ENCODE measurements around the gene GRIPAP1. TPM values are rescaled to one million over a fixed set of nuclear protein-coding genes. Genes with fewer than 3 reads are reported as not detected.

Gene GRIPAP1
- total RNA-seq, 1 donor from 2014 or later, result 53.5 TPM

GRCh38 chrX:48968377-48968776 is 33.7 kb downstream of the GRIPAP1 start:
- DNase-seq (ENCODE audit: low spot score), result no peak
- no peak for ATAC-seq
- intact Hi-C loops (cut with DNase I), result no loop called here

GRCh38 chrX:48966796-48967579 is 35.1 kb downstream of the GRIPAP1 start:
- ATAC-seq (no peak), DNase-seq (ENCODE audit: low spot score) (no peak)
- intact Hi-C loops (cut with DNase I), result no loop called here

- DNase-seq (ENCODE audit: low spot score) (no peak), ATAC-seq (no peak)
- intact Hi-C loops (cut with DNase I), result no loop called here
Measured at GRCh38 chrX:48965959-48966358, 36.1 kb downstream of the GRIPAP1 start.

- intact Hi-C loops (cut with DNase I), result no loop called here
- no peak for ATAC-seq
Measured at GRCh38 chrX:48961585-48962091, 40.4 kb downstream of the GRIPAP1 start.

GRCh38 chrX:48960291-48960690 is 41.8 kb downstream of the GRIPAP1 start:
- intact Hi-C loops (cut with DNase I), result no loop called here
- no peak for ATAC-seq
- no peak for DNase-seq (ENCODE audit: low spot score)

More at GRCh38 chrX:48961585-48962091, 40.4 kb downstream of the GRIPAP1 start:
- no peak for DNase-seq (ENCODE audit: low spot score)

GRCh38 chrX:48958635-48959094 is 43.4 kb downstream of the GRIPAP1 start:
- intact Hi-C loops (cut with DNase I), result no loop called here
- no peak for DNase-seq (ENCODE audit: low spot score)
- ATAC-seq, result peak; percentile 2

- intact Hi-C loops (cut with DNase I), result no loop called here
- DNase-seq (ENCODE audit: low spot score) (peak; percentile 96), ATAC-seq (peak; percentile 96)
Measured at GRCh38 chrX:48957827-48958634, 44.0 kb downstream of the GRIPAP1 start.

GRCh38 chrX:48957477-48957826 is 44.6 kb downstream of the GRIPAP1 start, which contains the start of gene OTUD5:
Gene OTUD5, minus strand, starts transcription at chrX:48957607. Its CDS starts 37 bp downstream, at chrX:48957570.
- DNase-seq (ENCODE audit: low spot score), result peak; percentile 76
- intact Hi-C loops (cut with DNase I), result no loop called here
- no peak for ATAC-seq

- intact Hi-C loops (cut with DNase I), result no loop called here
- no peak for DNase-seq (ENCODE audit: low spot score)
- ATAC-seq, result no peak
Measured at GRCh38 chrX:48956728-48957414, 45.2 kb downstream of the GRIPAP1 start.

GRCh38 chrX:48948589-48948988 is 53.5 kb downstream of the GRIPAP1 start:
- intact Hi-C loops (cut with DNase I), result no loop called here
- ATAC-seq (no peak), DNase-seq (ENCODE audit: low spot score) (no peak)

- intact Hi-C loops (cut with DNase I), result no loop called here
- DNase-seq (ENCODE audit: low spot score) (peak; percentile 63), ATAC-seq (peak; percentile 74)
Measured at GRCh38 chrX:48945517-48946348, 56.3 kb downstream of the GRIPAP1 start.

GRCh38 chrX:48942895-48943294 is 59.2 kb downstream of the GRIPAP1 start:
- intact Hi-C loops (cut with DNase I), result no loop called here
- DNase-seq (ENCODE audit: low spot score) (no peak), ATAC-seq (no peak)

- intact Hi-C loops (cut with DNase I), result no loop called here
- no peak for ATAC-seq
- no peak for DNase-seq (ENCODE audit: low spot score)
Measured at GRCh38 chrX:48940404-48940955, 61.6 kb downstream of the GRIPAP1 start.

GRCh38 chrX:48939524-48940228 is 62.4 kb downstream of the GRIPAP1 start:
- ATAC-seq (no peak), DNase-seq (ENCODE audit: low spot score) (no peak)
- intact Hi-C loops (cut with DNase I), result no loop called here

GRCh38 chrX:48938721-48939425 is 63.2 kb downstream of the GRIPAP1 start:
- no peak for DNase-seq (ENCODE audit: low spot score)
- intact Hi-C loops (cut with DNase I), result no loop called here
- ATAC-seq, result no peak

GRCh38 chrX:48937054-48937907 is 64.8 kb downstream of the GRIPAP1 start:
- intact Hi-C loops (cut with DNase I), result no loop called here
- DNase-seq (ENCODE audit: low spot score), result no peak
- ATAC-seq, result peak; percentile 60
